OCI-M2 (cell line): ENCODE data around the gene MRPL10.
A peak's percentile ranks its signal among the peaks of the same experiment; 100 is the strongest.
"Not testable (repeated sequence)": the region's sequence is repeated elsewhere in the genome, so short reads cannot be mapped to it uniquely, and the experiment has no call there.

Experiments used
- DNase-seq: peaks from one replicate; lab custom pipeline; 2025; ENCODE audit not compliant: unreplicated experiment; lab: John Stamatoyannopoulos, UW

MRPL10 gene

GRCh38 chr17:47800686-47801085, 30.7 kb downstream of the MRPL10 start:
- no peak for DNase-seq

- DNase-seq: no peak
Measured at GRCh38 chr17:47797797-47798196, 33.5 kb downstream of the MRPL10 start.

- no peak for DNase-seq
Measured at GRCh38 chr17:47792979-47793378, 38.4 kb downstream of the MRPL10 start.

- no peak for DNase-seq
Measured at GRCh38 chr17:47792457-47792856, 38.9 kb downstream of the MRPL10 start.

GRCh38 chr17:47791025-47791424, 40.3 kb downstream of the MRPL10 start:
- no peak for DNase-seq

GRCh38 chr17:47789611-47790561, 41.5 kb downstream of the MRPL10 start:
- DNase-seq: no peak

- DNase-seq: peak; percentile 12
Measured at GRCh38 chr17:47785538-47786123, 45.7 kb downstream of the MRPL10 start.

- no peak for DNase-seq
Measured at GRCh38 chr17:47781397-47781796, 49.9 kb downstream of the MRPL10 start.

GRCh38 chr17:47778184-47778635, 53.1 kb downstream of the MRPL10 start:
- DNase-seq: no peak

GRCh38 chr17:47776330-47777197, 54.8 kb downstream of the MRPL10 start:
- DNase-seq: no peak

- no peak for DNase-seq
Measured at GRCh38 chr17:47774987-47775580, 56.3 kb downstream of the MRPL10 start.

GRCh38 chr17:47774331-47774730, 57.0 kb downstream of the MRPL10 start:
- DNase-seq: no peak

GRCh38 chr17:47773649-47774048, 57.7 kb downstream of the MRPL10 start:
- not testable (repeated sequence) for DNase-seq
